ENCODE data around the gene CSH2. TPM values are rescaled to one million over a fixed set of nuclear protein-coding genes. Genes with fewer than 3 reads are reported as not detected.
A peak's percentile ranks its signal among the peaks of the same experiment; 100 is the strongest.
"Not testable (repeated sequence)": the region's sequence is repeated elsewhere in the genome, so short reads cannot be mapped to it uniquely, and the experiment has no call there.

CSH2 gene
- total and polyA plus RNA-seq, 2 donors from 2014 or later: not detected

DNA sequence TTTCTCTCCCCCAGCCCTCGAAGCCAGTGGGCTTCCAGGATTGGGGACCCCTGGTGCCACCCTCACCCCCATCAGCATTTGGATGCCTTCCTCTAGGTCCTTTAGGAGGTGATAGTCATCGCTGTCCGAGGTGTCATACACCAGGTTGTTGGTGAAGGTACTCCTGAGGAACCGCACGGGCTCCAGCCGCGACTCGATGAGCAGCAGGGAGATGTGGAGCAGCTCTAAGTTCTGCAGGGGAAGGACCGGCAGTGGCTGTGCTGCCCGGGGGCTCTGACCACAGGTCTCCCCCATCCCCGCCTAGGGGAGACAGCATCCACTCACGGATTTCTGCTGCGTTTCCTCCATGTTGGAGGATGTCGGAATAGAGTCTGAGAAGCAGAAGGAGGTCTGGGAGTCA lies 36.6 kb upstream of the CSH2 start:
- Histone ChIP-seq H3K4me1 (ENCODE audit: control insufficient read depth in 2 of 3, insufficient read depth in 2 of 3, low read depth in 1 of 3, low read length in 3 of 3) (no peaks in the 10 kb centered on the region), H3K27ac (ENCODE audit: low read depth in 2 of 2, low read length in 2 of 2) (no peak overlapping the region), H3K27me3 (ENCODE audit: control insufficient read depth, insufficient read depth, low read length) (no peaks in the 10 kb centered on the region), H3K4me3 (ENCODE audit: low read length in 3 of 3) (no peak overlapping the region), H3K9ac (ENCODE audit: low read length in 3 of 3) (no peak overlapping the region), H3K9me3 (ENCODE audit: control insufficient read depth in 2 of 3, insufficient read depth in 1 of 3, low read length in 3 of 3) (no peaks in the 10 kb centered on the region), H3K36me3 (ENCODE audit: control insufficient read depth in 2 of 3, insufficient read depth in 3 of 3, low read length in 3 of 3) (no peaks in the 10 kb centered on the region)
- TF ChIP-seq, protein P1, sequence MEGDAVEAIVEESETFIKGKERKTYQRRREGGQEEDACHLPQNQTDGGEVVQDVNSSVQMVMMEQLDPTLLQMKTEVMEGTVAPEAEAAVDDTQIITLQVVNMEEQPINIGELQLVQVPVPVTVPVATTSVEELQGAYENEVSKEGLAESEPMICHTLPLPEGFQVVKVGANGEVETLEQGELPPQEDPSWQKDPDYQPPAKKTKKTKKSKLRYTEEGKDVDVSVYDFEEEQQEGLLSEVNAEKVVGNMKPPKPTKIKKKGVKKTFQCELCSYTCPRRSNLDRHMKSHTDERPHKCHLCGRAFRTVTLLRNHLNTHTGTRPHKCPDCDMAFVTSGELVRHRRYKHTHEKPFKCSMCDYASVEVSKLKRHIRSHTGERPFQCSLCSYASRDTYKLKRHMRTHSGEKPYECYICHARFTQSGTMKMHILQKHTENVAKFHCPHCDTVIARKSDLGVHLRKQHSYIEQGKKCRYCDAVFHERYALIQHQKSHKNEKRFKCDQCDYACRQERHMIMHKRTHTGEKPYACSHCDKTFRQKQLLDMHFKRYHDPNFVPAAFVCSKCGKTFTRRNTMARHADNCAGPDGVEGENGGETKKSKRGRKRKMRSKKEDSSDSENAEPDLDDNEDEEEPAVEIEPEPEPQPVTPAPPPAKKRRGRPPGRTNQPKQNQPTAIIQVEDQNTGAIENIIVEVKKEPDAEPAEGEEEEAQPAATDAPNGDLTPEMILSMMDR (IDR thresholded peaks at IDR 0.05; ENCODE audit: borderline replicate concordance, extremely low read depth, insufficient read depth): no peak
- intact Hi-C loops (cut with DNase I): loop anchor here (10.0 kb wide), 2 partner anchors 105 to 225 kb away; partner anchors contain the start of gene ERN1
- FAIRE-seq: no peak
- DNase-seq: no peak

DNA sequence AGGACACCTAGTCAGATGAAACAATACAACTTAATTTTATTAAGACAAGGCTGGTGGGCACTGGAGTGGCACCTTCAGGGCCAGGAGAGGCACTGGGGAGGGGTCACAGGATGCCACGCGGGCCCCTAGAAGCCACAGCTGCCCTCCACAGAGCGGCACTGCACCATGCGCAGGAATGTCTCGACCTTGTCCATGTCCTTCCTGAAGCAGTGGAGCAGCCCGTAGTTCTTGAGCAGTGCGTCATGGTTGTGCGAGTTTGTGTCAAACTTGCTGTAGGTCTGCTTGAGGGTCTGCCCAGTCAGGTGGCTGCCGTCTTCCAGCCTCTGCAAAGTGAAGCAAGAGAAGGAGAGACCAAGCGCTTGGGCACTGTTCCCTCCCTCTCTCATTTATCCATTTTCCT lies 36.1 kb upstream of the CSH2 start:
- H3K27me3 ChIP-seq (ENCODE audit: control insufficient read depth, insufficient read depth, low read length); H3K36me3 ChIP-seq (ENCODE audit: control insufficient read depth in 2 of 3, insufficient read depth in 3 of 3, low read length in 3 of 3); H3K4me1 ChIP-seq (ENCODE audit: control insufficient read depth in 2 of 3, insufficient read depth in 2 of 3, low read depth in 1 of 3, low read length in 3 of 3); intact Hi-C loops (cut with DNase I); H3K9me3 ChIP-seq (ENCODE audit: control insufficient read depth in 2 of 3, insufficient read depth in 1 of 3, low read length in 3 of 3); H3K9ac ChIP-seq (ENCODE audit: low read length in 3 of 3); H3K4me3 ChIP-seq (ENCODE audit: low read length in 3 of 3); FAIRE-seq; H3K27ac ChIP-seq (ENCODE audit: low read depth in 2 of 2, low read length in 2 of 2): not testable (repeated sequence)
- peak in 1 of 5 donors; percentile 18 for DNase-seq

DNA sequence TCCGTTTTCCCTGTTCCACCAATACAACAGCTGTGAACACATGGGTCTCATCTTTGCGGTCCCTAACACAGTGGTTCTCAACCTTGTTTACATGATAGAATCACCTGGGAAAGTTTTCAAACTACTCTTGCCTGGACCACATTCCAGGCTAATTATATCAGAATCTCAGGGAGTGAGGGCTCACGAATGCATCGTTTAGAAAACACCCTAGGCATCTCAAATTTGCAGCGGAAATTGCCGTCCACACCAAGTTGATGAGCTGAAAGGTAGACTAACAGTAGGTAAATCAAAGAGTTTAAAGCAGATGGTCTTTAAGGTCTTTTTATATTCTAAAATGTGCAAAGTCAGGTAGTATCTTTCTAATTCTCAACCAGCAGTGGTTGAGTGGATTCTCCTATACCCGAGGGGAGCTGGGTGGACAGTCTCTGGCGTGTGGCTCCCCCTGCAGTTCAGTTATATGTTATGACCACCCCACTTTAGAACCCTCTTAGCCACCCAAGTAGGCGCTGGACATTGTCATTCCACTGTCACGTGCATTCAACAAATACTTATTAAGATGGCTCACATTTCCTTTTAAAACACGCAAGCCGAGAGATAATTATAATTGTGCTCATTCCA lies 33.8 kb upstream of the CSH2 start:
- H3K9me3 ChIP-seq (ENCODE audit: control insufficient read depth in 2 of 3, insufficient read depth in 1 of 3, low read length in 3 of 3); FAIRE-seq; H3K36me3 ChIP-seq (ENCODE audit: control insufficient read depth in 2 of 3, insufficient read depth in 3 of 3, low read length in 3 of 3); intact Hi-C loops (cut with DNase I); H3K9ac ChIP-seq (ENCODE audit: low read length in 3 of 3); H3K27ac ChIP-seq (ENCODE audit: low read depth in 2 of 2, low read length in 2 of 2); H3K4me1 ChIP-seq (ENCODE audit: control insufficient read depth in 2 of 3, insufficient read depth in 2 of 3, low read depth in 1 of 3, low read length in 3 of 3); H3K27me3 ChIP-seq (ENCODE audit: control insufficient read depth, insufficient read depth, low read length); DNase-seq; H3K4me3 ChIP-seq (ENCODE audit: low read length in 3 of 3): not testable (repeated sequence)

DNA sequence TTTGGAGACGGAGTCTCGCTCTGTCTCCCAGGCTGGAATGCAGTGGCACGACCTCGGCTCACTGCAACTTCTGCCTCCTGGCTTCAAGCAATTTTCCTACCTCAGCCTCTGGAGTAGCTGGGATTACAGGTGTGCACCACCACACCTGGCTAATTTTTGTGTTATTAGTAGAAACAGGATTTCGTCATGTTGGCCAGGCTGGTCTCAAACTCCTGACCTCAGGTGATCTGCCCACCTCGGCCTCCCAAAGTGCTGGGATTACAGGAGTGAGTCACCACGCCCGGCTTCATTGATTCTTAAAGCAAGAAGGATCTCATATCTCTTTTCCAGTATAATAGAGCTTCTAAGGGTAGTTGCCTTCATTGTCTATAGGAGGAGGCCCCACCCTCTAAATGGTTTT lies 31.3 kb upstream of the CSH2 start:
- H3K9me3 ChIP-seq (ENCODE audit: control insufficient read depth in 2 of 3, insufficient read depth in 1 of 3, low read length in 3 of 3); H3K4me3 ChIP-seq (ENCODE audit: low read length in 3 of 3); H3K27ac ChIP-seq (ENCODE audit: low read depth in 2 of 2, low read length in 2 of 2); H3K27me3 ChIP-seq (ENCODE audit: control insufficient read depth, insufficient read depth, low read length); H3K9ac ChIP-seq (ENCODE audit: low read length in 3 of 3); H3K4me1 ChIP-seq (ENCODE audit: control insufficient read depth in 2 of 3, insufficient read depth in 2 of 3, low read depth in 1 of 3, low read length in 3 of 3); FAIRE-seq; H3K36me3 ChIP-seq (ENCODE audit: control insufficient read depth in 2 of 3, insufficient read depth in 3 of 3, low read length in 3 of 3); intact Hi-C loops (cut with DNase I); DNase-seq: not testable (repeated sequence)

DNA sequence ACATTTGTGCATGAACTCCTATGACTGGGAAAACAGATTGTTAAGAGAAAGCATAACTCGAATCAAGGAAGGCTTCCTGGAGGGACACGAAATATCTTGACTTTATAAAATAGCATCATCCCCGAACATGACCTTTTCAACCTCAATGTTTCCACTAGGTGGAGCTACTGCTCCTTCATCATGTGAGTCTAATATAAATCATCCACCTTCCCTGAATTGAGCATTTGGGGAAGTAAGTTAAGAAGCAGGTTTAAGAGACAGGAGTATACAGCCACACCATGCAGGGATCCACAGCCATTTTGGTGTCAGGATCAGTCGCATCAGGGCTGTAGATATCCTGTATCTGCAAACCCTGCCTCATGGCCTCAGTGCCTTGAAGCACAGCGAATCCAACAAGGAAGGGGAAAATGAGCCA lies 30.3 kb upstream of the CSH2 start:
- H3K4me1 ChIP-seq (ENCODE audit: control insufficient read depth in 2 of 3, insufficient read depth in 2 of 3, low read depth in 1 of 3, low read length in 3 of 3); H3K9me3 ChIP-seq (ENCODE audit: control insufficient read depth in 2 of 3, insufficient read depth in 1 of 3, low read length in 3 of 3); H3K4me3 ChIP-seq (ENCODE audit: low read length in 3 of 3); DNase-seq; H3K9ac ChIP-seq (ENCODE audit: low read length in 3 of 3); H3K36me3 ChIP-seq (ENCODE audit: control insufficient read depth in 2 of 3, insufficient read depth in 3 of 3, low read length in 3 of 3); H3K27me3 ChIP-seq (ENCODE audit: control insufficient read depth, insufficient read depth, low read length); intact Hi-C loops (cut with DNase I); H3K27ac ChIP-seq (ENCODE audit: low read depth in 2 of 2, low read length in 2 of 2): not testable (repeated sequence)
- peak; percentile 64 for FAIRE-seq

DNA sequence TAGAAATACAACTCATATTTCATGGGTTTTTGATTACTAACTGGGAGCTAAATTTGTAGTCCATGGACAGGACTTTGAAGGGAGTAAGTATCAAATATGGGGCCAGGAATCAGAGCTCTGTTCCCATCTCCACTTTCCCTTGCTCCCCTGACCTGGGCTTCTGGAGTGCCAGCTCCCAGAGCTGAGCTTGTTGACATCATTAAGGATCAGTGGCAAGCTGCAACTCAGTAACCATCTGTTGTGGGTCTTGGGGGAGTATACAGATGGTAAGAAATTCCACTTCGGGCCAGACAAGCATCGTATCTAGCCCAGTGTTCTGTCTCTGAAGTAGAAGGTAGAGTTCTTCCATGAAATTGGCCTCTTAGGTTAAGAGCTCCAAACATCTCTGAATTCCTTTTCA lies 28.5 kb upstream of the CSH2 start:
- H3K9me3 ChIP-seq (ENCODE audit: control insufficient read depth in 2 of 3, insufficient read depth in 1 of 3, low read length in 3 of 3); H3K4me3 ChIP-seq (ENCODE audit: low read length in 3 of 3); H3K9ac ChIP-seq (ENCODE audit: low read length in 3 of 3); H3K36me3 ChIP-seq (ENCODE audit: control insufficient read depth in 2 of 3, insufficient read depth in 3 of 3, low read length in 3 of 3); intact Hi-C loops (cut with DNase I); FAIRE-seq; H3K4me1 ChIP-seq (ENCODE audit: control insufficient read depth in 2 of 3, insufficient read depth in 2 of 3, low read depth in 1 of 3, low read length in 3 of 3); H3K27ac ChIP-seq (ENCODE audit: low read depth in 2 of 2, low read length in 2 of 2); H3K27me3 ChIP-seq (ENCODE audit: control insufficient read depth, insufficient read depth, low read length): not testable (repeated sequence)
- DNase-seq: peak in 2 of 5 donors; percentile 21 to 31

DNA sequence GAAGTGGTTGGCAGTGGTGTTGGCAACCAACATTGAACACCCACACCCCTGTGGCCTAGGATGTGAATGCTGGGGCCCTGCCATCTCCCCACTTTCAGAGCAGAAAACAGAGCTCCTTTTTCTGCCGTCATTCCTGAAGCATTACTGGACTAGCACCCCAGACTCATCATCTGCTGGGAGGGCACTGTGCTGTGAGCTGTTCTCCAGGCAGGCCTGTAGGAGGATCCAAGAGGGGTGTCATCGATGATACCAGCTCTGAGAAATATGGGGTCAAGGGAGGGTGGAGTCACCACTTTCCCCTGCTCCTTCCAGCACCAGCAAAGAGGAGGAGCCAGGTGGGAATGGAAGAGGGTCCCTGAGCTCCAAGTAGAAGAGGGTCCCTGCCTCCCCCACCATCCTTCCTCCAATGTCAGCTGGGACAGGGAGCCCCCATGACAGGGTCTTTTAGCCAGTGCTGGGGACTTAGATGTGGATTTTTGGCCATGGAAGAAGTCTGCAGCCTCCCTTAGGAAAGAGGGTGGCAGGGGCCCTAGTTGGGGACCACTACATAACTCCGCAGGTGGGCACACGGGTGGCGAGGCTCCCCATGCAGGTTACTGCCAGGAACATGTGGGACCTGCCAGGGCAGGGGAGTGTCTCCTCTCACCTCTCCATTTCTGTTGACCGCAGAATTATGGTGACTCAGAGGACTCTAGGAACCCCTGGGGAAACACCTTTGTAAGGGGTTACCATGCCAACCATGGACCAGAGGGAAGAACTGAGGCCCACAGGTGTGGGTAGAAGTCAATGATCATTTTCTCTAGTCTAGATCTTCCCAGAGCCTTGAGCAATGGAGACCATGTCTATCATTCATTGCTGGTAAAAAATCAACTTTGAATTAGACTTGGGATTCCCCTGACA lies 25.7 kb upstream of the CSH2 start:
- H3K9me3 ChIP-seq (ENCODE audit: control insufficient read depth in 2 of 3, insufficient read depth in 1 of 3, low read length in 3 of 3); H3K4me1 ChIP-seq (ENCODE audit: control insufficient read depth in 2 of 3, insufficient read depth in 2 of 3, low read depth in 1 of 3, low read length in 3 of 3); H3K27me3 ChIP-seq (ENCODE audit: control insufficient read depth, insufficient read depth, low read length); H3K9ac ChIP-seq (ENCODE audit: low read length in 3 of 3); H3K36me3 ChIP-seq (ENCODE audit: control insufficient read depth in 2 of 3, insufficient read depth in 3 of 3, low read length in 3 of 3); H3K4me3 ChIP-seq (ENCODE audit: low read length in 3 of 3); intact Hi-C loops (cut with DNase I); DNase-seq; H3K27ac ChIP-seq (ENCODE audit: low read depth in 2 of 2, low read length in 2 of 2); FAIRE-seq: not testable (repeated sequence)
